Stimulated activated CD8-positive, alpha-beta memory T cell treated with anti-CD3 and anti-CD28 coated beads, Interleukin-2, amount 100 ng/mL, for 48 hours (primary cell): ENCODE data around the gene GPR45.

Experiments
- DNase-seq, 2 donors: peaks; one replicate each; pipeline ENCODE4 v3.0.0-alpha.2; 2020; ENCODE audit warnings: low read depth in 2 of 2

Gene GPR45

DNA sequence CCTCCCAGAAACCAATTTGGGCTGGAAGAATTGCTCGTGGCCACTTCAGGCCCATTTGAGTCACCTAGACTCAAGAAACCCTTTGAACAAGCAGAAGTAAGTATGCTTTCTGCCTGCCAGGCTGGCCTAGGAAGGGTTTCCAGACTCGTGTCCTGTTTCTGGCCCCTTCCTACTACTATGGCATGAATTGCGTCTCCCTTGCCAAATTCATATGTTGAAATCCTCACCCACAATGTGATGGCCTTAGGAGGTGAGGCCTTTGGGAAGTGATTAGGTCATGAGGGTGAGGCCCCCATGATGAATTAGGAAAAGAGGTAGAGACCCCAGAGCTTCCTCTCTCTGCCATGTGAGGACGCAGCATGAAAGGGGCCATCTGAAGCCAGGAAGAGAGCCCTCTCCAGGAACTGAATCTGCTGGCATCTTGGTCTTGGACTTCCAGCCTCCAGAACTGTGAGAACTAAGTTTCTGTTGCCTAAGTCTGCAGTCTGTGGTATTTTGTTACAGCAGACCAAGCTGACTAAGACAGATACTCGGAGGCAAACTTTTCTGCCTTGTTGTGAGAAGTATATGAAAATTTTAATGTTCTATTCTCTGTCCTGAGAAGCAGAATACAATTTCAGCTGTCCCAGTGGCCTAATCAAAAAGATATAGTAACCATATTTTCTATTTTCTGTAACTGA is 13.1 kb downstream of the GPR45 start:
- no peak for DNase-seq

- DNase-seq = no peak
Observed at GRCh38 chr2:105255979-105256378, 14.4 kb downstream of the GPR45 start.

GRCh38 chr2:105256431-105257047 is 15.0 kb downstream of the GPR45 start:
- DNase-seq = no peak

DNA sequence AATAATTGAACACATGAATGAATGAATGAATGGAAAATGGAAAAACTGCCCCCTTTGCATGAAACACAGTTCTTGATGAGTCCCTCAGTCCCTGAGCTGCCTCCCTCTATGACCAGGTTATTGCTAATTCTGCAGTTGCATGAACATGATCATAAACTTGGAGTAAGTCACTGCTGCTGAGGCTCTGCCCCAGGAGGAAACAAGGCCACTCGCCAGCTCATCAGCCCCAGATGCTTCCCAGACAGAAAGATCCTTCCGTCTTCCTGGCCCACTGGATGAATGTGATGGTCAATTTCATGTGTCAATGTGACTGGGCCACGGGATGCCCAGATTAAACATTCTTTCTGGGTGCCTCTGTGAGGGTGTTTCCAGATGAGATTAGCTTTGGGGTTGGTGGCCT is 16.4 kb downstream of the GPR45 start:
- no peak for DNase-seq

DNA sequence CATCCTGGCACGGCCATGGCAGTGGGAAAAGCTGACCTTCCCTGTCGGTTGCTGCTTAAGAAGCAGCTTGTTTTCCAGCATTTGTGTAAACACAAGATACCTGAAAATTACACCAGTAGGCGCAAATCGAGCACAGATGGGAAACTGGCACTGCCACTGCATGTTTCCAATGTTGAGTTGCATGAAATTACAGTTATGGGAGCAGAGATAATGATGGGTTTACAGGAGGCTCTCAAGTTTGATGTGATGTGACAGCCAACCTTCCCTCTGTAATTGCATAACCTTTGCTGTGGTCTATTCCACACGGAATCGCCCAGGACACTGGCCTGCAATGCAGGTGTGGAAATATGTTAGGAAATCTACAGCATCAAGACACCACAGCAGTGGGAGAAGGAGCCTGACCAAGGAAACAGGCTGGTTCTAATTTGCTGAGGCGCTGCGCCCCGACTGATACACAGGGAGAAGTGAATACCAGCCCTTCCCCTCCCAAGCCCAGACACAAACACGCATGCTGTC is 17.4 kb downstream of the GPR45 start:
- DNase-seq = no peak

GRCh38 chr2:105261061-105261460 is 19.5 kb downstream of the GPR45 start:
- DNase-seq = no peak

DNA sequence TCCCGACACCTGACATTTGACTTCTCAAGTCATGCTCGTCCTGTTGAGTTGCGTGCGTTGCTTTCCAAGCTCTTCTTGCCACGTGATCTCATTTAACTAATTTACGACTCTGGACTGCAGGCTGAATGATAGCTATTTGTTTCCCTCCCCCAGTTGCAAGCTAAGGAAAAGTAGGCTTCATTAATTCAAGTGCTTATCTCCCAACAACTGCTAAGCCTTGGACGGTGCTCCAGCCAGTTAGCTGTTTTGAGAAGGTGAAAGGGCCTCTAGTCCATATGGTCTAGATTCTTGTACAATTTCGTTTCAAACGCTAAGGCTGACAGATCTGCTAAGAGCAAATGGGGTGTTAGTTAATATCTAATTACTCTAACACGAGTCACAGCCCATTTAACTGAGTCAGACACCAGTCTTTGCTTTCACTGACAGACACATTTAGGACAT is 21.1 kb downstream of the GPR45 start:
- DNase-seq = no peak

DNA sequence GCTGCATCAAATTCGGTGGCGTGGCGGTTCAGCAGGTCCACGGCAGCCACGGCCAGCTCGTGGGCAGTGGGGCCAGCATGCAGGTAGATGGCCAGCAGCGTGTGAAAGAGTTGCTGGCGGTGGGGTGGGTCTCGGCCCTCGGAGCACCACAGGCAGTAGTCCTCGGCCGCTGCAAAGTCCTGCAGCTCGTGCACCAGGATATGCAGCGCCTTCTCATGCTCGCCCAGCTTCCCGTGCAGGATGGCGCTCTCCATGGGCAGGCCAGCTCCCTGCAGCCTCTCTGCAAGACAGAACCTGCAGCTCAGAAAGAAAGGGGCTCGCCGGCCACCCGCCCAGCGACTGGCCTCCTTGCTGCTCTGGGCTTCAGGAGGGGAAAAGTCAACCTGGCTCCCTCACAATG is 27.9 kb downstream of the GPR45 start:
- no peak for DNase-seq

- DNase-seq = no peak
Observed at GRCh38 chr2:105271393-105272045, 30.0 kb downstream of the GPR45 start.

DNA sequence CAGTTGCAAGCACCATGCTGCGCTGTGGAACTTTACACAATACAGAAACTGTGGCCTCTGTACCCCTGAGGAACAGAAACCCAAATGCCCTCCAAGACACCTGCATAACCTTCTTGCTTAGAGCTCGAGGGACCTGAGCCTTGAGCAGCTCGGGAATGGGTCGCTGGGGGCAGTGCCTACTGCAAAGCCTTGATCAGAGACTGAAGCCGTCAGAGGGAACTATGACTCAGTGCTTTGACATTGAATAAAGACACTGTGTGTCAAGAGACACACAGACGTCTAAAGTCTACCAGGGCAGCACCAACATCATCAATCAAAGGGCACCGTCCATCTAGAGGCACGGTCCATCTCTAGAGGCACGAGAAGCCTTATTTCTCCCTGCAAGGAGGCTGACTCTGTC is 30.6 kb downstream of the GPR45 start:
- DNase-seq = no peak

DNA sequence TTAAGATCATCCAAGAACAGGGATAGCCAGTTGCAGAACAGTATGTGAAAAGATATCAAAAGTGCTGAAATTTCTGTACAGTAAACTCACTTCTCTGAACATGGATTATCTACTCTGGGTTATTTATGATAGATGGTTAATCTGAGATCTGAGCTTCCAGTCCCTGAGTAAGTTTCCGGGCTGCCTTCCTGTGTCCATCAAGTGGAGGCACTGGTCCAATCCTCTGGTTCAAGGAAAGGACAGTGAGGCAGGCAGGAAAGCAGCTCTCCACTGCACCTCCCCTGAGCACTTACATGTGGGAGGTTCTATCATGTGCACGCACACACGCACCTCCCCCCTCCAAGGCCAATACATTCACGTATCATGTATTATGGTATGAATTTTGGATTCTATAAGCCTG is 32.5 kb downstream of the GPR45 start:
- no peak for DNase-seq

DNA sequence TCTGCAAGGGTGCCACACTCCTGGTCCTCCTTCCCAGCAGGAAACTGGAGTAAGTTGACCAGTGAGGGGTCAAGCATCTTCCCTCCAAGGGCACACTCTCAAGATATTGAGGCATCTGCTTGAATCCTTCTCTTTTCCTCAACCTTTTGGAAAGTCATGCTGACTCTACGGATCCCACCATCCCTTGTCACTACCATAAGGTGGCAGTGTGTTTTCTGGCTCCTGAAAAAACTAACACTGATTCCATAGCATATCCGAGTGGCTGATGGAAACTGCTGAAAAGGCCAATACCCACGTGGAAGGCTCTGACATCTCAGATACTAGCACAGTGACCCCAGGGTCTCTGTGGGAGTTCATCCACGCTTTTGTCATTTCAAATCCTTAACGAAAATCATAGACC is 37.1 kb downstream of the GPR45 start:
- DNase-seq = no peak

DNA sequence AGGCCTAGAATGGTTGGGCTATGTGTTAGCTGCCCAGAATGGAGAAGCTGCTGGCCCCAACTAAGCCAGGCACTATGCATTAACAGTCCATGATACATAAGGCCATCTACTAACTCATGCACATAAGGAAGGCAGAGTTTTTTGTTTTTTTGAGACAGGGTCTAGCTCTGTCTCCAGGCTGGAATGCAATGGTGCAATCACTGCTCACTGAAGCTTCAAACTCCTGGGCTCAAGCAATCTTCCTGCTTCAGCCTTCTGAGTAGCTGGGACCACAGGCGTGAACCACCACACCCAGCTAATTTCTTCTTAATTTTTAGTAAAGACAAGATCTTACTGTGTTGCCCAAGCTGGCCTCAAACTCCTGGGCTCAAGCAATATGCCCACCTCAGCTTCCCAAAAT is 37.6 kb downstream of the GPR45 start:
- DNase-seq = no peak

- no peak for DNase-seq
Observed at GRCh38 chr2:105280281-105280680, 38.7 kb downstream of the GPR45 start.

DNA sequence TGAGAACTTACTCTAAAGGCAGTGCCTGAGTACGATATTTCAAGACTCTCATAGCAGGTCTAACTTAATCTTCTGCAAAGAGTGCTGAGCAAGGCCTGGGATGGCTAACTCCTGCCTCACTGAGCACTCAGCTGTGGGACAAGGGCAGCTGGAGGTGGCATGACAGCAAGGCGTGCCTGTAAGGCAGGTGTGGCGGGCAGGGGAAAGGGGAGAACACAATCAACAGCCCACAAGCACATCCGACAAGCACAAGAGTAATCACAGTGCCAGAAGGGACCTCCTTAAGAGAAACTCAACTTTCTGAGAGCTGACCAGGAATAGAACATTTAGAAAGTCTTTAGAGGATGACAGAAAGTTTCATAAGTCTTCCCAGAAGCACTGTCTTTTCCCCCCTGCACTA is 42.0 kb downstream of the GPR45 start:
- DNase-seq = no peak

DNA sequence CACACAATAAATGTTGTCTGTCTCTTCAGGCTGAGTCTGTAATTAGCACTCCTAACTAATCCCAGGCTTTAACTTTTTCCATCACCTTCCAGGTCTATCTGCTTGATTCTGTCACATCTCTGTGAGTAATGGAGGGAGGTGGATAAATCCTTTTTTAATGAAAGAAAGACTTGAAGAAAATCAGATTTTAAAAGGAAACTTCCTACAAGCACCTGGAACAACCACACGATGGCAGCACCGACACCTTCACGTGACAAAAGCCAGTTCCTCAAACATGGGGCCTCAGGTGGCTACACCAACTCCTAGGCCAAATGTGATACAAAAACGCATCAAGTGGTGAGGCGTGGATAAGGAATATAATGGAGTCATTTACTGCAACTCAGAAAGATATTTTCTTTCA is 46.1 kb downstream of the GPR45 start:
- DNase-seq = peak in 1 of 2 donors; percentile 5

DNA sequence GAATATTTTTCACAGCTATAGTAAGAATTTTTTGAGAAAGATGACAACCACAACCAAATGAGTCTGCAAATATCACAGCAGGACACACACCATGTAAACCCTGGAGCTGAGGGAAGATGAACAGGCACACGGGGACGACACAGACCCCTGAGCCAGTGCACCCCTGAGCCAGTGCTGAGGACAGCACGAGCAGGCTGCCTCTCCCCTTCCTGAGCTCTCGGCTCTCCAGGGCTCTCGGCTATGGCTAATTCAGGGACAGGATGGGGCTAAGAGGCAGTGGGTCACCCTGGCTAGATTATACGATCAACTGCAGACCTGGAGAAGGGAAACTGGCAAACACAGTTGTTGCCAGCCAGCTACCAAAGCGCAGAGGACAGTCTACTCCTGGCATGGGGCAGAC is 46.6 kb downstream of the GPR45 start:
- no peak for DNase-seq

DNA sequence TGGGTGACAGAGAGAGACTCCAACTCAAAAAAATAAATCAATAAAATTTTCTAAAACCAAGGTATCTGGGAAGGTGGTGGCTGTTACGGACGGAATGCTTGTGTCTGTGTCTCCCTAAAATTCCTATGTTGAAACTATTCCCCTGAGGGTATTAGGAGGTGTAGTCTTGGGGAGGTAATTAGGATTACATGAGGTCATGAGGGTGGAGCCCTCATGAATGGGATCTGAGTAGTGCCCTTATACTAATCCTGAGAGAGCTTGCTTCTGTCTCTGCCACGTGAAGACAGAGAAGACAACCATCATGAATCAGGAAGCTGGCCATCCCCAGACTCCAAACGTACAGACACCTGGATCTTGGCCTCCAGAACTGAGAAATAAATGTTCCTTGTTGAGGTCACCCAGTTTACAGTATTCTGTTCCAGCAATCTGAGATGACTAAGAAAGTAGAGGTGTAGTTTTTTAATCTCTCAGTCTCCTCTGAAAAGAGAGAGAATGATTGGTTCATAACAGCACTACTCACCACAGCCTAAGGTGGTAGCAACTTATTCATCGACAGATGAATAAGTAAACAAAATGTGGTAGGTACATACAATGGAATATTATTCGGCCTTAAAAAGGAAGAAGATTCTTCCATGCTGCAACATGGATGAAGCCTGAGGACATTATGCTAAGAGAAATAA is 49.6 kb downstream of the GPR45 start:
- DNase-seq = no peak

DNA sequence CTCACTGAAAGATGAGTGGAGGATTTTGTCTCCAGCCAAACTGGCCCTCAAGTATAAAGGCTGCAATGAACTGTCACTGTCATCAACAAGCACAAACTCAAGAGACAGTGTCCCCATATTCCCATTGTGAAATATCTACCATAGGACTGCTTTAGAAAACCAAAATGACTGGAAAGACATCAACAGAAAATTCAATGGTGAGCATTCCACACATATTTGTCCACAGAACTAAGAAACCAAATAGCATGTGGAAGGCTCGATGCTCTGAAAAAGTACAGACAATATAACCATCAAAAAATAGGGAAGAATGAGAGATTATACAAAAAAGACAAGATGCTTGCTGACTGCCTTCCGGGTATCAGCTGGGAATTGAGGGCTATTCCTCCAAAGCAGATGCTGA is 50.4 kb downstream of the GPR45 start:
- DNase-seq = no peak
